Endometrial microvascular endothelial cells (primary cell): ENCODE measurements around the gene UPK2. TPM values are rescaled to one million over a fixed set of nuclear protein-coding genes. Genes with fewer than 3 reads are reported as not detected.

ENCODE experiments used
- in situ Hi-C: cut with HindIII; loops from 2 replicates; pipeline ENCODE4 v1.10.0; 2017; ENCODE audit warnings: low sequenced_read_pairs, low pct_unique_long_range_greater_than_20kb; ENCODE audit errors: inconsistent ontology term
- total RNA-seq: library from RNA; depleted of rRNA; stranded (reverse); fragments of >200 nt; gene quantifications from one replicate; pipeline ENCODE4 v1.2.3, GENCODE V29; 2015; ENCODE audit errors: inconsistent ontology term

Gene UPK2
- not detected for total RNA-seq

DNA sequence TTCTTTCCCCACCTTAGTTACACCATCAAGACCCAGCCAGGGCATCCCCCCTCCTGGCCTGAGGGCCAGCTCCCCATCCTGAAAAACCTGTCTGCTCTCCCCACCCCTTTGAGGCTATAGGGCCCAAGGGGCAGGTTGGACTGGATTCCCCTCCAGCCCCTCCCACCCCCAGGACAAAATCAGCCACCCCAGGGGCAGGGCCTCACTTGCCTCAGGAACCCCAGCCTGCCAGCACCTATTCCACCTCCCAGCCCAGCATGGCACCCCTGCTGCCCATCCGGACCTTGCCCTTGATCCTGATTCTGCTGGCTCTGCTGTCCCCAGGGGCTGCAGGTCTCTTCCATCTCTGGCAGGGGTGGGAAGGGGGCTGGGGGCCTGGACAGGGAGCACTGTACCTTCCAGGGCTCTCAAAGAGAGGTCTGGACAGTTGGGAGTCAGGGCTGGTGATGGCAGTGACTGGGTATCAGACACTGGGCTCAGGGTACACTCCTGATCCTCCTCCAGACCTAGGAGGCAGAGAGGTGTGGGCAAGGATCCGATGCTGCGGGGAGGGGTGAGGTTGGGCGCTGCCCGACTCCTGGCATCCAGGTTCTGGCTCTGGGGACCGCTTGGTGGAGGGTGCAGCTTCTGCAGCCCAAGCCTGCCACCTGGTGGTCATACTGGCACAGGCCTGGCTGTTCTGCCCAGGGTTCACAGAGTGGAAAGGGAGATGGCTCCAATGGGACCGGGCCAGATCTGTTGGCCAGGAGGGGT, at the start of gene UPK2:
Gene UPK2 (plus strand): TSS at position 205 of the 753 bp plus-strand sequence. CDS start 53 bp downstream, at position 258.
- in situ Hi-C loops: no loop called here

DNA sequence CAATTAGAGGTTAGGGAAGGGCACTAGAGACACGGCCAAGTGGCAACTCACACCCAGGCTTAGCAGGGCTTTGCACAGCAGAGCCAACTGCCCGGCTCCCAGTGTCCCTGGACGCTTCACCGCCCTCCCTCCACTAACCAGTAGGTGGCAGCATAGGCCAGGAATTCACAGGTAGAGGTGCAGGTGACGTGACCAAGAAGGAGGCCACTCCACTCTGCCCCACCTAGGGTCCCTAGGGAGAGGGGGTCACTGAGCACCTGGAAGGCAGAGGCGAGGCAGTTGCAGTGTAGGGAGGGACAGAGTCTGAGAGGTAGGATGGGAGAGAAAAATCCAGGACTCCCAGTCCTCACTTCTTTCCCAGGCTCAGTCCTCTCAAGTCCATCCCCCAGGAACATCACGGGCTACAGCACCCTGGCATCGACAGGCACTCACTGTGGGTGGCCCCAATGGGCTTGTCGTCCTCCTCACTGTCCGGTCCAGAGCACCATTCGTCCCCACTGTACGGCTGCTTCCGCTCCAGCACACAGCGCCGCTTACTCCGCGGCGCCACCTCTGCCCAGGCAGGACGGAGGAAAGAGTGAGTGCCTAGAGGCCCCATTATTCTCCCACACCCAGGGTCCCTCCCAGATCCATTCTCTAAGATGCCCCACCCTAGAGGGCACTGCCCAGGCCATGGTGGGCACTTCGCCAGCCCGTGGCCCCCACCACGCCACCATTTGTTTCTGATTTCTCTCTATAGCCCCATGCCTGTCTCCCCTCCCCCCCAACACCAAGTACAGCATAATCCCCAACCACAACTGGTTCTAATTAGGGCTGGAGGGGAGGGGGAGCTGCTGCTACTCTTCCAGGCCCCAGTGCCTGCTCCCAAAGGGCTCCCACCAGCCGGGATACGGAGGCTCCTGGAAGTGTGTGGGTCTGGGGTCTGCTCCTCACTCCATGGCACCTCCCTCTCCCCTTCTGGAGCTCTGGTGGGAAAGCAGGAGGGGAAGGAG, 48.8 kb upstream of the UPK2 start:
- in situ Hi-C loops: no loop called here

DNA sequence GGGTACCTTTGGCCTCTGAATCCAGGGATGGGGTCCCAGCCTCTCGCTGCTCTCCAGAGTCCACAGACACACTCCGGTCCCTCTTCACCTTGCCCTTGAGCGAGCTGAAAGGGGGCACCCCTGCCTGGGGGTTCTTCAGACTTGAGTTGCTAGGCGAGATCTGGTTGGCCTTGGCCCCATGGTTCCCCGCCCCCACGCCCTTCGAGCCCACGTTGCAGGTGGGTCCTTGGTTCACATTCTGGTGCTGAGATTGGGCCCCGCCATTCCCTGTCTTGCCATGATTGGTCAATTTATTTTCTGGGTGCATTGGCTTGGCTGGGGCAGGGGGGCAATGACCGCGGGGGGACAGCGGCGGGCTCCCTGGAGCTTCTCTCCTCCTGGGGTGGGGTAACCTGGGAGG, 47.8 kb upstream of the UPK2 start:
- in situ Hi-C loops: no loop called here

DNA sequence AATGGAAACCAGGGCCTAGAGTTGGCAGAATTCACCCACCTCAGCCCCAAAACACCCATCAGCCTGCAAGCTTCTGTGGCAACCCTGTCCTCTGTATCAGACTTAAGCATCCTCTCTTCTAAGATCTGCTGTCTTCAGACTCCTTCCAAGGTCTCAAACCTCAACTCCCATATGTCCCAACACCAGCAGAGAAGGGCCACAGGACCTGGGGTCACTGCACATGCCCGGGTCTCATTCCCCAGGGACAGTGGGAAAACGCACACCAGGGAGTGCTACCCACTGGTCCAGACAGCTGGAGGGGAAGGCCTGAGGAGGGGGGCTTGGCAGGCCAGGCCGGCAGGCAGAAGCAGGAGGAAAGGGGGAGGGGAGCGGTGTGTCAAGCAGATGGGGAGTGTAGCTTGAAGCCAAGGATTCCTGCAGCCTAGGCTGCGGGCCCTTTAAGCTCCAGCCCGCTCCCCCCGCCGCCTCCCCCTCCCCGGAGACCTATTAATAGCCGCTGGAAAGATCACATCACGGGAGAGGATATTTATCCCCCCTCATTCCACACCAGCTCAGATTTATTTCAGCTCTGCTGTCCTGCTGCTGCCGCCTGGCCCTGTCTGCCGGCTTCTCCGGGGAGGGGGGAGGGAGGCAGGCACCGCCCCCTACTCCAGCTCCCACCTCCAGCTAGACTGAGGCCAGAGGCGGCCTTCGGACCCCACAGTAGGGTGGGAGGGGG, 47.0 kb upstream of the UPK2 start:
- in situ Hi-C loops: no loop called here

DNA sequence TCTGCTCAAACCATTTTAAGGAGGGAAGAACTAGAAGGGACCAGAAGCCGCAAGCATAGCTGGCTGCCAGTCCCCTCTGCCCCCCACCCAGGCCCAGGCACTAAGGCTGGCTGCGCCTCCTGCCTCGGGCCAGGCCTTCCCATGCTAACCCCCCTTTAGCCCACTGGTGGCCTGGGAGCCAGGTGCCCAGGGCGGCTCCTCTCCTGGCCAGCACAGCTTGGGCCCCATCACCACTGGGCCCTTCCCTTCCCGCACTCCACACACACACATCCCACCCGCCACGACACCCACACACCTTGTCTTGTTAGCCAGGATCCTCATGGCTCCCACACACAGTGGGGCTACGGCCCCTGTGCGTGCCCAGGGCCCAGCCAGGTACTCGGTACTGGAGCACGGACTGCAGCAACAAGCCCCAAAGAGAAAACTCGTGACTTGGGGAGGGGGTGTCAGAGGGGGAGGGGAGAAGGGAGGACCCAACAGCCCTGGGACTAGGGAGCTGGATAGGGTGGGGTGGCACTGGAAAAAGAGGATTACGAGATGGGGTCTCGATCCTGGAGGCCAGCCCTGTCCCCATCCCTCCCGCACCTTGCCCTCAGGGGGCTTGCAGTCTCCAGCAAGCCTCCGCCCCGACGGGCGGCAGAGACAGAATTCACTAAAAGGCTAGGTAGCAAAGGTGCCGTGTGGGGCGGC, 46.3 kb upstream of the UPK2 start:
- in situ Hi-C loops: no loop called here

DNA sequence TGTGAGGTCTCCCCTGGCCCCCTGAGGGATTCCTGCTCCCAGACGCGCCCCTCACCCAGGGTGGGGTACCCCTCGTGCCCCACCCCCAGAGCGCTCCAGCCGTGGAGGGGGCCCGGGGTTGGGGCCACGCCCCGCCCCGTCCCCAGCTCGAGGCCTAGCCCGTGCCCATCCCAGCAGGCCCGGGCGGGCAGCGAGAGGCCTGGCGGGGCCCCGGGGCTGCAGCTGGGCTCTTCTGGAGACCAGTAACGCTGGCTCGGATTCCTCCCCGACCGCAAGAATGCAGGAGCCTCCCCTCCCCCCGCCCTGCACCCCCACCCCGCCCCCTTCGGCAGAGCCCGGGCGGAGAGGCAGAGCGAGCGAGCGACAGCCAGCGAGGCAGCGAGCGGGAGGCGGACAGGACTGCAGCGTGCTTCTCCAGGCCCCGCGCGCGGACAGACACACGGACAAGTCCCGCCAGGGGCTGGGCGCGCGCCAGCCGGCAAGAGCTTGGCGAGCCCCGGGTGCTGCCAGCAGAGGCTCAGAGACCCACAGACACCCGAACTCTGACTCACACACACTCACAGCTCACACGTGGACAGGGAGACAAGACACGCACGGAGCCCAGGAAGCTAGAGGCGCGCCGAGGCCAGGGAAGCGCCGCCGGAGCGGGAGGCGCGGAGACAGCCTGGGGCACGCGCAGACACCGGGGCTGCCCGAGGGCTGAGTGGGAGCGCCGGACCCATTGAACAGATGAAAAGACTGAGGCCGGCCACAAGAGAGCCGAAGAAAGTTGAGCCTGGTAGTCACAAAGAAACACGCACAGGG, 45.6 kb upstream of the UPK2 start:
- in situ Hi-C loops: no loop called here

DNA sequence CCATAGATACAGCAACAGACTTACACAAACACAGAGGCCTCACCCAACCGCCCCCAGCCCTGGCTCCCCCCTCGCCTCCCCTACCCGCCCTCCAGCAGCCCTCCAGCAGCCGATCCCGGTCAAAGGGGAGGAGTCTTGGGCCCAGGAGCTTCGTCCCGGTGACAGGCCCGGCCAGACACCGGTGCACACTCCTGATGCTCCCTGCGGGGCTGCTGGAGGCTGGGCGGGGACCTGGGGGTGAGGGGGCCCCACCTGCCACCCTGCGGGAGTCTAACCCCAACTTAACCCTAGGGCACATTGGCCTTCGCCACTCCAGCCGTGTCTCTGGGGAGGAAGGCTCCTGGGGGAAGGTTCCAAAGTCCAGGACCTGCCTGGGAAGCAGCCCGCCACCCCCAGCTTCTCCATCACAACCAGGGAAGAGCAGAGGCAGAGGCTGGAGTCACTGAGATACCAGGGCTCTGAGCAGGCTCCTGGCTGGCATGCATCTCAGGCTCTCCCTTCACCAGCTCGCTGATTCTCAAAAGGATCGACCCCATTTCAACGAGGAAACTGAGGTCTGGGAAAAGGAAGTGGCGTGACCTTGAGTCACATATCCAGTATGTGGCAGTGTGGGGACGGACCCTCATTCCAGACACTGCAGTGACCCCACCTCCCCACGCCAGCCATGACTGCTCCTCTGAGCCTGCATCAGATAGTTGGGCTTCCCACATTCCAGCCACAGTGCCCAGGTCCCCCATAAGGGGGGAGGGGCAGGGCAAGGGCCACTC, 44.8 kb upstream of the UPK2 start:
- in situ Hi-C loops: no loop called here

DNA sequence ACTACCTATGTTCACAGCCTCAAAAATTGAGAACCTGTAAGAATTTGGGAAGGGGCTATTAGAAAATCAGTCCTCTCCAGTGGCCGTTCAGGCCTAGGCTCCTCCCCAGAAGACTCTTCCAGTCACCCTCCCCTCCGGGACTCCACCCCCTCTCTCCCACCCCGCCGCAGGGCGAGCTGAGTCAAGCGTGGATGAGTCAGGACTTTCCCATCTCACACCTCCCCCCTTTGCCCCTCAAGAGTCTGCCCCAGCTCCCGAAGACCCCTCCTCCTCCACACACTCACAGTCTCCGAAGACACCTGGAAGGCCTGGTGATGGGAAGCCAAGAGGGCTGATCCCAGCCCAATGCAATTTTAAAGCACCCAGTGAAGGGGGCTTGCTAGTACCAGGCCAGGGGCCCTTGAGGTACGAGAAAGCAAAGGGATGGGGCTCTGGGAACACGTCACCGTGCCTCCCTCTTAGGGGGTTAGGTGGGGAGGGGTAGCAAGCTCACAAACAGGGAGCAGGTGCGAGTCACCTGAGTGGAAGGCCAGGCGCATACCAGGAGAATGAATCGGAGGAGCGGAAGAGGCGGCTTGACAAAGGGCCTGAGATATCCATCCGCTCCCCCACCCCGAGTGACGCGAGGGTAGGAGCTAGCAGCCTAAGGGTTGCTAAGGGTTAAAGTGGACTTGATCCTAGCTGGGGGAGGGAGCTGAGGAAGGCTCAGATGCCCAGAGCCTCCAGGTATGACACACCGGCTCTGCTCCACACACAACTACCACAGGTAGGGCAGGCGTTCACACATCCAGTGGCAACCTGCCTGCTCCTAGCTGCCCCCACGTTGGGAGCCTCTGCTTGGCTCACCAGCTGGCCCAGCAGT, 44.0 kb upstream of the UPK2 start:
- in situ Hi-C loops: no loop called here

DNA sequence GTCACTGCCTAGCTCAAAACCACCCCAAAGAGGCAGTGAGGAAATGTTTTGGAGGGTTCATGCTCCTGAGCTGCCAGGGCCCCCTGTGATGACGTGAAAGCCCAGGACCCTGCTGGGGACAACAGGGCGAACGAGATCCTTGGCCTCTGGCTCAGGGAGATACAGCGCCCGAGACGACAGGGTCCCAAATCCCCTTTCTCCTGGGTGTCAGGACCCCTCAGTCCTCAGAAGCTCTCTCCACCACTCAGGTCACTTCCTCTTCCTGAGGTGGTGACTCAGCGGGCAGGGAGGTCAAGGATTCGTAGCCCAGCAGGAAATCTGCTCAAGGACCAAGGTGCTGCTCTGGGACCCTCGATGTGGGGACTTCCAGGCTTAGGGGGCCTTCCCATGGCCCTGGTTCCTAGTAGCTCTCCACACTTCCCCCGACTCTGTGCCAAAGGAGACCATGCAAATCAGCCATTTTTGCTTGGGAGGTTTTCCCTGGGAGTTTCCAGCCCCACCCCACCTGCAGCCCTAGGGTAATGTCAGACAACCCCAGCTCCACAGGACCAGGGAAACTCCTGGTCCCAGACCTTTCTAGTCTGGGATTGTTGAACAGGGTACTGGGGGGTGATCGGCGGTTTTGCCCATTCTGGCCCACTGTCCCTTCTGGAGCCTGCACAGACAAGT, 43.2 kb upstream of the UPK2 start:
- in situ Hi-C loops: no loop called here

DNA sequence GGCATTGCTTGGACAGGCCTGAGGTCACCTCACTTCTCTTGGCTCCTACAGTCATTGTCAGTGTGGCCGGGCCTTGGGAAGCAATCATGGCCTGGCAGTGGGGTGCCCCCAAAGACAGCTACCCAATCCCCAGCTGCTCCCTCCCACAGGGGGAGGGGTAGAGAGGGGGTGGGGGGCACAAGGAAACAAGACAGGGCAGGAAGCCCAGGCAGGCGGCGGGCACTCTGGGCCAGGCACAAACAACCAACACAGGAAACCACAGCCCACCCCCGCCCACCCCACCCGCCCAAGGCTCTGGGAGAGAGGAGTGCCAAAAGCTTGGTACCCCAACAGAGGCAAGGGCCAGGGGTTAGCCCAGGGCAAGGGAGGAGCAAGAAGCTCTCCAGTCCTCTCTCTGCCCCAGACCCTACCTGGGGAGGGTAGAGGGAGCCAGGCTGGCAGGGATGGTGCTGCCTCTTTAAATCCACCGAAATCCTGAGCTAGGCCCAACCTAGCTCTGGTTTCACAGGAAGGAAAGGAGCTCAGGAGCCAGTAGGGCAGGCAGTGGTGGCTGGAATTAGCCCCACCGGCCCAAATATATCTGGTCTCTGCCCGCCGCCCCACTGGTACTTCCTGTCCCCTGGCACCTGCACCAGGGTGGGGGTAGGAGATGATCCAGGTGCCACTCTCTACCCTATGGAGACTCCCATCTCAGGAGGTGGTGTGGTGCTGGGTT, 42.5 kb upstream of the UPK2 start:
- in situ Hi-C loops: no loop called here

DNA sequence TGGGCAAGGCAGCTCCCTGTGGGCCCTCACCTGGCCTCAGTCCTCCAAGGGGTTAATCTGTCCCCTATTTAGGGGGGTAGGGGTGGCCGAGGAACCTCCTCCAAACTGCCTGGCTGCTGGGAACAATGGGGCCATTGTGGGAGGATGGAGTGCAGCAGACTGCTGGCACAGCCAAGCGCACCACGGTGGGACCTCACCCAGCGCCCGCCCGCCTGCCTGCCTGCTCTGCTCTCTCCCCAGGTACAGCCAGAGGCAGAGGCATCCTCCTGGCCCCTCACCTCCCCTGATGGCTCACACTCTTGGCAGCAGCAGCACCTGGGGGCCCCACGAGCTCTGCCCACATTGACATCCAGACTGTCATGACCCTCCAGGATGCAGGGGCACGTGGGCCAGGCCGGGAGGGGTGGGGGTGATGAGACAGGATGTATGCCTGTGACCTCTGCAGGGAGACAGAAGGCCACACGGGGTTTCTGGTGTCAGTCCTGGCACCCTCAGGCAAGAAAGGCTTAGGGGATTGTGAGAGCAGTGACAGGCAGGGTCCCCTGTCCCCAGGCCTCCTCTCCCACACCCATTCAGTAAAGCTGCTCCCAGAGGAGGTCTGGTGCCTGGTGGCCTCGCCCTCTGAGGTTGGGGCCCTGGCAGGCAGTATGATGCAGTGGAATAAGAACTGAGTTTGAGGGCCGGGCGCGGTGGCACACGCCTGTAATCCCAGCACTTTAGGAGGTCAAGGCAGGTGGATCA, 41.8 kb upstream of the UPK2 start:
- in situ Hi-C loops: no loop called here

DNA sequence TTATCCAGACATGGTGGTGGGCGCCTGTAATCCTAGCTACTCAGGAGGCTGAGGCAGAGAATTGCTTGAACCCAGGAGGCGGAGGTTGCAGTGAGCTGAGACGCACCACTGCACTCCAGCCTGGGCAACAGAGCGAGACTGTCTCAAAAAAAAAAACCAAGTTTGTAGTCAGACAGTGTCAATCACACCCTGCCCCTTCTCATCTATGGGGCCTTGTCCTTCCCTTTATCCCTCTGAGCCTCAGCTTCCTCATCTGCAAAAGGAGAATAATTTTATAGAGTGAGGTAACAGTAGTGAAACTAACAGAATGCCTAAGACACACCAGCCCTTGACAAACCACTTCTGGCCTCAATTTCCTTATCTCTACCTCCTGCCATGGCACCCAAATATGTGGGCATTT, 41.1 kb upstream of the UPK2 start:
- in situ Hi-C loops: no loop called here

DNA sequence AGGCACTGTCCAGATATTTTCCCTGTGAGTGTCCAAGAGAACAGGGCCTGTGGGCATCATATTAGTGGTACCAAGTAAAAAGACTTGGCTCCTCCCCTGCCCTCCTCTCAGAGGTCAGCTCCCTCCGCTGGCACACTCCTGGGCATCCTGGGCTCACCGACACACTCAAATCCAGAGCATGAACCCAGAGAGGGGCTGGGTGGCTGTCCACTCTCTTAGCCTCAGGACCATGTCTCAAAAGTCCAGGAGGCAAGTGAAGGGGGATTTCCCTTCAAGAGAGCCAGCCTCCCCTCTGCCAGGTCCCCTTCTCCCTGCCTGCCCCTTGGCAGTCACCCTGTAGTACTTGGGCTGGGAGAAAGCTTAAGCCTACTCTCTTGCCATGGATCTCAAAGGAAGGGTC, 40.7 kb upstream of the UPK2 start:
- in situ Hi-C loops: no loop called here

DNA sequence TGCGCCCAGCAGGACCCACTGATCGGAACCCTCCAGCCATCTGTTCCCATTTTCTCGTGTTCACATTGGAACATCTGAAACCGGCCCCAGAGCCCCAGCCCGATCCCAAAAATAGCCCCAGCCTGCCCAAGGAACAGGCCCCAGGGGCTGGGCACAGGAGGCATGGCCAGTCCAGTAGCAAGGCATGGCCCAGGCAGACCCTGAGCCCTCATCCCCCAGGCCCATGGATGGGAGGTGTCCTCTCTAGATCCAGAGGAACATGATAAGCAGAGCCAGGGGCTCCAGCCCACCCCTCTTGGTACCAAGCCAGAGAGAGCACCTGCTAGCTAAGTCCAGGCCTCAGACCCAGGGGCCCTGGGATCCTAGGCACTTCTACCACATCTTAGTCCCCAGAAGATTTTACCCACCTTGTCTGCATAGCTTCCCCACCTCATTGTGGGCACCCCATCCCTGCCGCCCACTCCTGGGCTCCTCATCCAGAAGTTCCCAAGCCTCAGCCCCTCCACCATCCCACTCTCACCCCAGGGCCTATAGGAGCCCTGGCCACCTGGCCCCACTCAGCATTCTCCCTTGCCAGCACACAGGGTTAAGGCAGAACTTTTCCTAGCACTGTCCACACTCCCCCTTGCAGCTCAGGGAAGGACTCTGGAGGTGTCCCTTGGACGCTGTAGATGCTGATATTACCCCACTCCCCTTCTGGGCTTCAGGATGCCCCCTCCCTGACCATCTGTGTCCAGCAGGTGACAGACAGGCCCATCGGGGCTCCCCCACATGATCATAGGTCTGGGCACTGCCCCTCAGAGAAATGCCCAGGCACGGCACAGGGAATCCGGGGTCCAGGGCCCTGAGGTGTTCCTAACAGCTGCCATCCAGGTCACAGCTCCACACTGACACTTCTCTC, 39.9 kb upstream of the UPK2 start:
- in situ Hi-C loops: no loop called here
